ENCODE data around the gene PPP1R12C.

DNA sequence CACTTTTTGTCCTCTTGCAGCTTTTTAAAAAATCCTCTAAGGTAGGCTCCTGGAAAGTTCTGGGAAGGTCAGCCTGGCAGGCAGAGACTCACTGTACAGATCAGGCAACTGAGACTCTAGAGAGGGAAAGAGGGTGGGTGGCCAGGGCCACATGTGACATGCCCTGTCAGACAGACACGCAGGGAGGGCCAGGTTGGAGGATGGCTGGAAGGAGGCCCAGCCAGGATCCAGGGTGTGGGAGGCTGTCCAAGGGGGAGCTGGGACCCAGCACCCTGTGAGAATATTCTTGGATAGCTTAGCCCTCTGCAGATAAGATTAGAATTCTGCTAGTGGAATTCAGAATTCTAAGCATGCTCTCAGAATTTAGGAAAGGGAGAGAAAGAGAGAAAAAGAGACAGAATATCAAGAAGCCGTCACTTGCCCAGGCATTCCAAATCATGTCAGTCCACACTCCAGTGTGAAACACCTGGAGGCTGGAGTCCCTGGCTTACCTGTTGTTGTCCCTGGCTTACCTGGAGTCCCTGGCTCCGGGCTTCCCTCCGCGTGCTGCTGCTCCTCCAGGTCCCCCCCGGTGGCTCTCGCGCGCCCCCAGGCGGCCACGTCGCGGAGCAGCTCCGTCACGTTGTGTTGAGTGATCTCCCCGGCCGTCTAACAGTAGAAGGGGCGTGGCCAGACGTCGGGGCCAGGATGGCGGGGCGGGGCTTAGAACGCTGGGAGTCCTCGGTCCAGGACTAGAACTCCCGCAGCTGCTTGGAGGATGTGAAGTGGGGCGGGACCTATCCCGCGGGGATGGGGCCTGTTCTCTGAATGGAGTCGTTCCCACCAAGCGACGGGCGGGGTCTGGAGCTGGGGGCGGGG, 42.9 kb upstream of the PPP1R12C start:
- TF ChIP-seq POLR2A (IDR thresholded peaks at IDR 0.05), result no peak
- TF ChIP-seq, protein P1, sequence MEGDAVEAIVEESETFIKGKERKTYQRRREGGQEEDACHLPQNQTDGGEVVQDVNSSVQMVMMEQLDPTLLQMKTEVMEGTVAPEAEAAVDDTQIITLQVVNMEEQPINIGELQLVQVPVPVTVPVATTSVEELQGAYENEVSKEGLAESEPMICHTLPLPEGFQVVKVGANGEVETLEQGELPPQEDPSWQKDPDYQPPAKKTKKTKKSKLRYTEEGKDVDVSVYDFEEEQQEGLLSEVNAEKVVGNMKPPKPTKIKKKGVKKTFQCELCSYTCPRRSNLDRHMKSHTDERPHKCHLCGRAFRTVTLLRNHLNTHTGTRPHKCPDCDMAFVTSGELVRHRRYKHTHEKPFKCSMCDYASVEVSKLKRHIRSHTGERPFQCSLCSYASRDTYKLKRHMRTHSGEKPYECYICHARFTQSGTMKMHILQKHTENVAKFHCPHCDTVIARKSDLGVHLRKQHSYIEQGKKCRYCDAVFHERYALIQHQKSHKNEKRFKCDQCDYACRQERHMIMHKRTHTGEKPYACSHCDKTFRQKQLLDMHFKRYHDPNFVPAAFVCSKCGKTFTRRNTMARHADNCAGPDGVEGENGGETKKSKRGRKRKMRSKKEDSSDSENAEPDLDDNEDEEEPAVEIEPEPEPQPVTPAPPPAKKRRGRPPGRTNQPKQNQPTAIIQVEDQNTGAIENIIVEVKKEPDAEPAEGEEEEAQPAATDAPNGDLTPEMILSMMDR (IDR thresholded peaks at IDR 0.05), result peak; percentile 14 to 64 (median 55)

All from breast epithelium (tissue), 3 donors.